CD4-positive, CD25-positive, alpha-beta regulatory T cell (primary cell): Measurements from ENCODE around the gene PTPMT1. TPM values are rescaled to one million over a fixed set of nuclear protein-coding genes. Genes with fewer than 3 reads are reported as not detected.
"Not testable (repeated sequence)": the region's sequence is repeated elsewhere in the genome, so short reads cannot be mapped to it uniquely, and the experiment has no call there.

Experiments used
- ATAC-seq, 2 donors: fragments of 150-1000 bp; cut with Tn5 transposase; one replicate each; pipeline ENCODE4 v1.10.0; 2021; ENCODE audit warnings: low read depth in 2 of 2, moderate number of reproducible peaks in 2 of 2, moderate library complexity in 1 of 2
- DNase-seq, 3 donors: peaks; one replicate each; pipeline versions ENCODE4 v3.0.0 to v3.0.0-alpha.2; 2012 to 2022; ENCODE audit warnings: mixed read lengths in 1 of 3
- H3K27ac ChIP-seq: one replicate; pipeline ENCODE4 v1.7.0; 2013; ENCODE audit warnings: mild to moderate bottlenecking, low read length; ENCODE audit not compliant: insufficient read depth, poor library complexity, severe bottlenecking
- H3K27me3 ChIP-seq: one replicate; pipeline ENCODE4 v1.7.0; 2013; ENCODE audit warnings: low read length; ENCODE audit not compliant: control insufficient read depth, insufficient read depth
- H3K36me3 ChIP-seq: one replicate; pipeline ENCODE4 v1.7.0; 2013; ENCODE audit warnings: mild to moderate bottlenecking, low read length, moderate library complexity; ENCODE audit not compliant: control insufficient read depth, insufficient read depth
- H3K4me1 ChIP-seq: 2 replicates; pipeline ENCODE4 v1.7.0; 2013; ENCODE audit warnings: mild to moderate bottlenecking, low read length; ENCODE audit not compliant: insufficient read depth, control insufficient read depth, poor library complexity, severe bottlenecking
- H3K4me3 ChIP-seq: one replicate; pipeline ENCODE4 v1.7.0; 2013; ENCODE audit warnings: low read depth, mild to moderate bottlenecking, low read length, moderate library complexity
- H3K9me3 ChIP-seq, 2 experiments: 1 replicate in 1 of 2; 2 replicates in 1 of 2; pipeline ENCODE4 v1.7.0; 2013; ENCODE audit warnings: low read length in 2 of 2, mild to moderate bottlenecking in 1 of 2, moderate library complexity in 1 of 2; ENCODE audit not compliant: control insufficient read depth in 2 of 2
- H3K27ac Mint-ChIP-seq, 3 donors: one replicate each; pipeline ENCODE4 v1.8.0; 2020 to 2022; ENCODE audit warnings: mild to moderate bottlenecking in 3 of 3, mixed read lengths in 3 of 3, moderate library complexity in 2 of 3
- H3K27me3 Mint-ChIP-seq: one replicate; pipeline ENCODE4 v1.8.0; 2022; ENCODE audit warnings: mild to moderate bottlenecking, mixed read lengths
- H3K36me3 Mint-ChIP-seq: one replicate; pipeline ENCODE4 v1.8.0; 2020; ENCODE audit warnings: mixed read lengths
- H3K4me1 Mint-ChIP-seq, 4 donors: one replicate each; pipeline ENCODE4 v1.8.0; 2020 to 2022; ENCODE audit warnings: mixed read lengths in 4 of 4, mild to moderate bottlenecking in 1 of 4
- H3K4me3 Mint-ChIP-seq, 4 donors: one replicate each; pipeline ENCODE4 v1.8.0; 2020 to 2022; ENCODE audit warnings: mild to moderate bottlenecking in 4 of 4, mixed read lengths in 4 of 4, moderate library complexity in 3 of 4
- H3K9me3 Mint-ChIP-seq, 7 donors: one replicate each; pipeline ENCODE4 v1.8.0; 2020 to 2022; ENCODE audit warnings: mixed read lengths in 7 of 7, mild to moderate bottlenecking in 3 of 7, moderate library complexity in 2 of 7
- polyA plus RNA-seq, 4 donors: library from polyadenylated mRNA; unstranded; fragments of 300-500 nt; fragmentation: Illumina TruSeq; gene quantifications; one replicate each; pipeline ENCODE4 v1.2.3, GENCODE V29; 2021
- total RNA-seq: library from RNA; stranded (reverse); gene quantifications from one replicate; pipeline ENCODE4 v1.2.3, GENCODE V29; 2022

The PTPMT1 gene
- total and polyA plus RNA-seq, 5 donors from 2014 or later = 19.5 to 86.1 (median 73.7) TPM

GRCh38 chr11:47550288-47551047 lies 14.9 kb upstream of the PTPMT1 start:
- Mint-ChIP-seq H3K4me3 (peak overlapping the region; percentile 88 to 96 (median 96)), H3K4me1 (peaks cover 18 to 66% (median 47%) of the 10 kb centered on the region in 4 donors), H3K27ac (peak overlapping the region in 2 of 3 donors; percentile 52 to 97), H3K36me3 (peaks cover 11% of the 10 kb centered on the region), H3K9me3 (no peaks in the 10 kb centered on the region), H3K27me3 (no peaks in the 10 kb centered on the region)
- no peaks in the 10 kb centered on the region for H3K9me3 ChIP-seq
- DNase-seq (no peak), ATAC-seq (no peak)
- H3K36me3 ChIP-seq = no peaks in the 10 kb centered on the region
- peak overlapping the region; percentile 97 for H3K4me3 ChIP-seq
- peak overlapping the region; percentile 84 for H3K27ac ChIP-seq
- H3K27me3 ChIP-seq = no peaks in the 10 kb centered on the region
- H3K4me1 ChIP-seq = peaks cover 48% of the 10 kb centered on the region

GRCh38 chr11:47551086-47551485 lies 14.3 kb upstream of the PTPMT1 start:
- ATAC-seq = no peak
- Histone ChIP-seq H3K4me1 (peaks cover 46% of the 10 kb centered on the region), H3K4me3 (peak overlapping the region; percentile 97)

GRCh38 chr11:47552056-47552565 lies 13.3 kb upstream of the PTPMT1 start:
- peaks cover 46% of the 10 kb centered on the region for H3K4me1 ChIP-seq
- Mint-ChIP-seq H3K27me3 (no peaks in the 10 kb centered on the region), H3K36me3 (peaks cover 11% of the 10 kb centered on the region), H3K27ac (peak overlapping the region; percentile 61 to 98 (median 97)), H3K9me3 (no peaks in the 10 kb centered on the region), H3K4me1 (peaks cover 18 to 56% (median 42%) of the 10 kb centered on the region in 4 donors), H3K4me3 (peak overlapping the region; percentile 88 to 96 (median 96))
- ATAC-seq (no peak), DNase-seq (peak in 1 of 3 donors; percentile 7)
- peak overlapping the region; percentile 84 for H3K27ac ChIP-seq
- peak overlapping the region; percentile 97 for H3K4me3 ChIP-seq
- no peaks in the 10 kb centered on the region for H3K36me3 ChIP-seq
- no peaks in the 10 kb centered on the region for H3K27me3 ChIP-seq
- H3K9me3 ChIP-seq = no peaks in the 10 kb centered on the region

More at GRCh38 chr11:47551086-47551485, 14.3 kb upstream of the PTPMT1 start:
- Histone ChIP-seq H3K27ac (peak overlapping the region; percentile 84), H3K9me3 (no peaks in the 10 kb centered on the region), H3K27me3 (no peaks in the 10 kb centered on the region), H3K36me3 (no peaks in the 10 kb centered on the region)
- peak overlapping the region; percentile 88 to 96 (median 96) for H3K4me3 Mint-ChIP-seq
- H3K4me1 Mint-ChIP-seq = peaks cover 18 to 64% (median 47%) of the 10 kb centered on the region in 4 donors
- H3K9me3 Mint-ChIP-seq = no peaks in the 10 kb centered on the region
- DNase-seq = peak in 1 of 3 donors; percentile 47
- peak overlapping the region; percentile 81 to 98 (median 97) for H3K27ac Mint-ChIP-seq
- H3K36me3 Mint-ChIP-seq = peaks cover 11% of the 10 kb centered on the region
- H3K27me3 Mint-ChIP-seq = no peaks in the 10 kb centered on the region

GRCh38 chr11:47552566-47553405 lies 12.6 kb upstream of the PTPMT1 start, which contains the start of gene CELF1:
CELF1 (minus strand) TSS chr11:47553132; CDS start chr11:47499523, 53,609 bp downstream.
- Mint-ChIP-seq H3K4me1 (peaks cover 18 to 50% (median 37%) of the 10 kb centered on the region in 4 donors), H3K9me3 (no peaks in the 10 kb centered on the region), H3K27me3 (no peaks in the 10 kb centered on the region), H3K36me3 (peaks cover 11% of the 10 kb centered on the region), H3K4me3 (peak within 1 kb of the TSS; percentile 88 to 96 (median 96)), H3K27ac (peak within 1 kb of the TSS; percentile 94 to 98 (median 97))
- peak; percentile 89 to 94 (median 92) for DNase-seq
- Histone ChIP-seq H3K27me3 (no peaks in the 10 kb centered on the region), H3K4me1 (peaks cover 45% of the 10 kb centered on the region), H3K9me3 (no peaks in the 10 kb centered on the region), H3K27ac (peak within 1 kb of the TSS; percentile 84), H3K4me3 (peak within 1 kb of the TSS; percentile 97), H3K36me3 (no peaks in the 10 kb centered on the region)
- peak; percentile 96 to 97 for ATAC-seq

- H3K27ac ChIP-seq = peak overlapping the region; percentile 84
- no peaks in the 10 kb centered on the region for H3K27me3 ChIP-seq
- Mint-ChIP-seq H3K27me3 (no peaks in the 10 kb centered on the region), H3K36me3 (peaks cover 8% of the 10 kb centered on the region), H3K4me1 (peaks cover 18 to 44% (median 32%) of the 10 kb centered on the region in 4 donors), H3K4me3 (peak overlapping the region; percentile 83 to 96 (median 90)), H3K9me3 (no peaks in the 10 kb centered on the region), H3K27ac (peak overlapping the region; percentile 8 to 94 (median 80))
- peaks cover 40% of the 10 kb centered on the region for H3K4me1 ChIP-seq
- DNase-seq (no peak), ATAC-seq (peak; percentile 7 to 11)
- no peaks in the 10 kb centered on the region for H3K9me3 ChIP-seq
- H3K36me3 ChIP-seq = no peaks in the 10 kb centered on the region
- H3K4me3 ChIP-seq = peak overlapping the region; percentile 71
These were observed 12.0 kb upstream of the PTPMT1 start for GRCh38 chr11:47553406-47553743.

- H3K4me1 Mint-ChIP-seq = peaks cover 11% of the 10 kb centered on the region in 4 donors
- not testable (repeated sequence) for H3K27ac ChIP-seq, H3K36me3 Mint-ChIP-seq, H3K27ac Mint-ChIP-seq, ATAC-seq, H3K4me1 ChIP-seq, DNase-seq, H3K9me3 Mint-ChIP-seq, H3K4me3 ChIP-seq, H3K27me3 ChIP-seq, H3K36me3 ChIP-seq, H3K9me3 ChIP-seq, H3K27me3 Mint-ChIP-seq
- H3K4me3 Mint-ChIP-seq = peak overlapping the region in 1 of 4 donors; percentile 21
These were observed 8.4 kb upstream of the PTPMT1 start for GRCh38 chr11:47557004-47557403.

GRCh38 chr11:47558695-47559094 lies 6.7 kb upstream of the PTPMT1 start:
- Mint-ChIP-seq H3K4me1 (peaks cover under 1 to 9% (median 8%) of the 10 kb centered on the region in 4 donors), H3K36me3 (no peaks in the 10 kb centered on the region), H3K27ac (no peak overlapping the region), H3K4me3 (no peak overlapping the region), H3K9me3 (no peaks in the 10 kb centered on the region), H3K27me3 (no peaks in the 10 kb centered on the region)
- H3K9me3 ChIP-seq = no peaks in the 10 kb centered on the region
- no peak for ATAC-seq
- no peak for DNase-seq
- H3K27ac ChIP-seq = no peak overlapping the region
- no peaks in the 10 kb centered on the region for H3K4me1 ChIP-seq
- H3K27me3 ChIP-seq = no peaks in the 10 kb centered on the region
- H3K4me3 ChIP-seq = no peak overlapping the region
- H3K36me3 ChIP-seq = no peaks in the 10 kb centered on the region
